NCI-H2171 treated with DMSO at 0.1 percent for 48 hours (cell line): Measurements from ENCODE around the gene HOOK2.
A peak's percentile ranks its signal among the peaks of the same experiment; 100 is the strongest.

Source experiments
- DNase-seq: peaks from one replicate; lab custom pipeline; 2025; lab: John Stamatoyannopoulos, UW

The HOOK2 gene

DNA sequence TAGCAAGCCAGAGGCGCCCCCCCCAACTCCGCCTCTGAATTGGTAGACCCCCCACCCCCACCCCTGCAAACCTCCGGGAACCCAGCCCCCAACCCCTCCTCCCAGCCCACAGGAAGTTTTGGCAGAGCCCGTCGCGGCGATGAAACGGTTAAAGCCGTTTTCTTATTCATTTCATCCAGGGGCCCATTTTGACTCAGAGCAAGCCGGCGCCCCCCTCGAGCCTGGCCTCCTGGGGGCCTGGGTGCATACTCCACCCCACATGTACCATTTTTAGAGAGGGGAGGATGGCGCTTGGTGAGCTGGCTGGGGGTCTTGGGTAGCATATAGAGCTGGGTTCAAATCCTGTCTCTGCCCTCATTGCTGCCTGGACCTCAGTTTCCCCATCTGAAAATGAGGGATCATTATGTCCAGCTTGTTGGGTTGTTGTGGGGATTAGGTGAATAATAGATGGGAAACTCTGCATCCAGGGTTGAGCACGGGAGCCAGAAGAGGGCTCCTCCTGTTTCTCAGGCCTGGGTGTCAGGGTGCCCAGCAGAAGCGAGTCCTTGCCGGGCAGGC lies 8.0 kb upstream of the HOOK2 start:
- DNase-seq: no peak

DNA sequence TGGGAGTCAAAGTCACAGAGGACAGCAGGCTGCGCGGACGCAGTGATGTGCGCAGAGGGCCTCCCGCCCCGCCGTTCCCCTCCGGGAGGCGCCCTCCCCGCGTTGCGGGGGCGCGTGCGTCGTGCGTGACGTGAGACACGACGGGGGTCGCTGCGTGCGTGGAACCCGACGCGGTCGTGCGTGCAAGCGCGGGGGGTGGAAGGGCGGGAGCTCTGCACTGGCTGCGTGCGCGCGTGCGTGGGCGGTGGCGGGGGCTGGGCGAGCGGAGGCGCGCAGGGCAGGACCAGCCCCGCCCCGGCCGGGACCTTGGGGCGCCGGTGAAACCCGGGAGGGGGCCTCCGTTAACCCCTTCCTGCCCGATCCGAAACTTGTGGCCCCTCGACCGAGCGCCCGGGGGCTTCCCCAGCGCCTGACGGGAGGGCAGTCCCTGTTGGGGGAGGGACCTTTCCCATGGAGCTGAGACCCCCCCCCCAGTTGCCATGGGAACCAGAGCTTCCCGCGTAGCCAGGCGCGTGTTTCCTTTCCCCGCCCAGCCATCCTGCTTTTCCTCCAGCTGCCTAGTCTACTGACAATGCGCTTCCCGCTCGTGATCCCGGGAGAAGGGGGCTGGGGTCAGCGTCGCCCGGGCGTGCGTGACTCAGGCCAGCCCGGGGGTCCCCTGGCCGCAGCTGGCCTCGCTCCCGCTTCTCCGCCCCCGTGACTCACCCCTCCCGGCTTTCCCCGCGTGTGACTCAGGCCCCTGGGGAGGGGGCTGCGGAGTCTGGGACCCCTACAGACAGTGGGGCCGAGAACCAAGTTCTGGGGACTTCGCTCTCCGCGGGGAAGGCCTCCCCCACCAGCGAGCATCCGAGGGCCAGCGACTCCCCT lies 7.3 kb upstream of the HOOK2 start:
- peak; percentile 79 for DNase-seq

DNA sequence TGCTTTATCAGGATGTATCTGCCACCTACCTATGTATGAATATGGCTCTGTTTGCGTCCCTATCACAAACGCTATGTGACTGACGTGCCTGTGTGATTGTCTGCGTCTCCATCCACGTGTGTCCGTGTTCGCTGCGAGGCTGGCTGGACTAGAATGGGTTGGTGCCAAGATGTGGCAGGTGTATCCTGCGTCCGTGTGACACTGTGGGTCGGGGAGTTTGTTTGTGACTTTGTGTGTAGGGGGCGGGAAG lies 6.7 kb upstream of the HOOK2 start:
- DNase-seq: no peak

GRCh38 chr19:12779162-12779993 lies 4.0 kb upstream of the HOOK2 start:
- peak; percentile 42 for DNase-seq

DNA sequence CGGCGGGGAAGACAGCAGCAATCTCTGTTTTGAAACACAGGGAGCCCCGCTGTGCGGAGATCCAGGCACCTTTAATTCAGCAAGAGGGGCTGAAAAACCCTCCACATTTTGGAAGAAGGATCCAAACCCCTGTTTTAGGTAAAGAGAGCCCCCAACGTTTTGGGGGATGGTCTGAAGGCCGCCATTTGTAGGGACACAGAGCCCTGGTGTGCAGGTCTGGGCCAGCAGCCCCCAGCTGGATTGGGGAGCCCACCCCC lies 3.5 kb upstream of the HOOK2 start:
- peak; percentile 66 for DNase-seq

DNA sequence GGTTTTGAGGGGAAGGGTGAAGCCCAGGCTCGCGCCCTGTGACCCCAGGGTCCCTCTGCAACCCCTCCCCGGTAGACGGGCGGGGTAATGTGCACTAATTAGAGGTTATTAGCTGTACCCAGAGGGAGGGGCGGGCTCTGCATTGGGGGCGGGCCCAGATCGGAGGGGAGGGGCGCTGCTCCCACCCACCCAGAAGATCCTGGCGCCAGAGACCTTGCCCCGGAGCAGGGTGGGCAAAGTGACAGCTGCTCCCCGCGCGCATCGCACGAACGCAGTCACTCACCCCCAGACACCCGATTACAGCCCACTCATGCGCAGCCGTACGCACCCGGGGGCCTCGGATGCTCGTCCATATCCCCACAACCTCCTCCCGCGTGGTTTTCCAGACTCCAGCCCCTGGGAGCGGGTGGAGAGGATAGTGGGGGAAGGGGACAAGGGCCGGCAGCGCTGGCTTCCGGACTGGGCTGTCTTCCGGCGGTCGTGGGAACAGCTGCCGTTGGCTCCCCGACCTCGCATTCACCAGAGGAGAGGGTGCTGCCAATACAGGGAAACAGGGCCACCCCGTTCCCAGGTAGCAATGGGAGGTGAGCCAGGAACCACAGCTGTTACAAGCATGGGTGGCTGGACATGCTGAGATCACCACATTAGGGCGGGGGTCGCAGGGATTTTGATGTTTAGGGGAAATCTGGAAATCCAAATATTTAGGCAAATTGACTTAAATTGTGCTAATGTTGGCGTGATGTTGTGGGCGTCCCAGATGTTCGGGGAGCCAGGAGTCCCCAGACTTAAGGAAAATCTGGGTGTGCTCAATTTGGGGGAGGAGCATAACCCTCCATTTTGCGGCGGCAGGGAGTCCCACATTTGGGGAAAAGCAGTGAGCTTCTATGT lies 2.9 kb upstream of the HOOK2 start:
- DNase-seq: peak; percentile 91

- peak; percentile 81 for DNase-seq
Measured at GRCh38 chr19:12777217-12778016, 2.1 kb upstream of the HOOK2 start.

DNA sequence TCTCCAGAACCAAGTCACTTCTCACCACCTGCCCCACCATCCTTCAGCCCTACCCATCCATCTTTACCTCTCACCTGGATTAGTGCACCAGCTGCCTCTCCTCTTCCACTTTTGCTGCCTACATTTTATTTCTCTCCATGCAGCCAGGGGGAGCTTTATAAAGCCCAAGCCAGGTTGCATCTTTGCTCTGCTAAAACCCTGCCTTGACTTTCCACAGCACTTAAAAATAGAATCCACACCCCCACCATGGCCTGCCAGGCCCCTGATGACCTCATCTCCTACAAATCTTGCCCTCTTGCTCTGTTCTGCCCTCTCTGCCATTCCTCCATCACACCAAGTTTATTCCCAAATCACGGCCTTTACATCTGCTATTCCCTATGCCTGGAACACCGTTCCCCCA lies 1.8 kb downstream of the HOOK2 start:
- DNase-seq: peak; percentile 34

- no peak for DNase-seq
Measured at GRCh38 chr19:12772323-12772722, 3.0 kb downstream of the HOOK2 start.

GRCh38 chr19:12770922-12771321 lies 4.4 kb downstream of the HOOK2 start:
- no peak for DNase-seq

- no peak for DNase-seq
Measured at GRCh38 chr19:12769689-12770088, 5.7 kb downstream of the HOOK2 start.

DNA sequence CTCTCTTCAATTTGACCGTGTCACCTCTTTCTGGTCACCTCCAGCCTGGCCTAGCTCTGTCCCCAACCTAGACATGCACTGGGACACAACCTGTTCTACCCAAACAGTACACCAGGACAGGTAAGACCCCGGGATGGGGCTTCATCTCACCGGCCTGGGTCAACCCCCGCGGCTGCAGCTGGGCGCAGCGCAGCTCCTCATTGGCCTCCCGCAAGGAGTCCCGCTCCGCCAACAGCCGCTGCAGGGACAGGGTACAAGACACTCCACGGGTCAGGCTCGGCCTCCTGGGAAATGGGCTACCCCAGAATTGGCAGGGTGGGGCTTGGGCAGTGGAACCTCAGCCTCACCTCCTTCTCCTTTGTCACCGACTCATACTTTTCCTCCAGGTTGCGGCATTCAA lies 7.7 kb downstream of the HOOK2 start:
- DNase-seq: no peak

GRCh38 chr19:12767150-12767549 lies 8.2 kb downstream of the HOOK2 start:
- no peak for DNase-seq

- DNase-seq: no peak
Measured at GRCh38 chr19:12766051-12766521, 9.3 kb downstream of the HOOK2 start.

DNA sequence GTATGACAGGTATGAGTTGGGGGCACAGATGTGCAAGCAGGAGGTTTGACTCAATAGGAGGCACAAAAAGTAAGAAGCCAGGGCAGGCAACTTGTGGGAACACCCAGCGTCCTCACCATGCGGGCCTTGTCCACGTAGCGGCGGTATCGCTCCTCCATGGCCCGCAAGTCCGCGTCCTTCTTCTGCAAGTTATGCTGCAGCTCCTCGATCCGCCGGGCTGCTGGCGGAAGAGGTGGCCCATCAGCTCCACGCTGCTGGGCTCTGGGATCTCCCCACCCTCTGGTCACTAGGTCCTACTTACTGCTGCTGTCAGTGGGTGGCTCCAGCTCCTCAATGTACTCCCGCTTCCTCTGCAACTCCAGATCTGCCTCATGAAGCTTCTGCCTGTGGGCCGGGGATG lies 10.7 kb downstream of the HOOK2 start:
- no peak for DNase-seq

DNA sequence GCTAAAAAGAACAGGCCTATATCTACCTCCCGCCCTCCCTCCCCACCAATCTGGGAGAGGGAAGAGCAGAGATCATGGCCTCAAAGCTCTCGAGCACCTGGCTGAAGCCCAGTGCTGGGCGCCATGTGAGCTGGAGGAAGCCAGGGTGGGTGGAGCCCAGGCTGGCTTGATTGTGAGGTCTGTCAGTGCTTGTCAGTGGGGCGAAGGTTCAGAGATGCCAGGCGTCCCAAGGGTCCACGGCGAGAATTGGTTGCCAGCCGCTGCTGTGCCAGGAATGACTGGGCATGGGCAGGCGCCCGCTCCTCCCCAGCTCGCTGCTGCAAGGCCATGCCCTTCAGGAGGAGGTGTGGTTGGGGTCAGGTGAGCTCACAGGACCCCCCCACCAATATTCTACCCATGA lies 12.3 kb downstream of the HOOK2 start:
- DNase-seq: no peak

- no peak for DNase-seq
Measured at GRCh38 chr19:12759686-12760085, 15.7 kb downstream of the HOOK2 start.

GRCh38 chr19:12757544-12758274 lies 17.6 kb downstream of the HOOK2 start:
- peak; percentile 54 for DNase-seq

GRCh38 chr19:12756150-12756883 lies 19.0 kb downstream of the HOOK2 start:
- DNase-seq: no peak
